Muscle of leg (tissue), 11 donors: ENCODE measurements around the gene EHMT2. TPM values are rescaled to one million over a fixed set of nuclear protein-coding genes. Genes with fewer than 3 reads are reported as not detected.
"Not testable (repeated sequence)": the region's sequence is repeated elsewhere in the genome, so short reads cannot be mapped to it uniquely, and the experiment has no call there.

Experiments used
- DNase-seq: peaks from one replicate; pipeline ENCODE4 v3.0.0; 2013
- H3K27ac ChIP-seq: one replicate; pipeline ENCODE4 v1.5.1; 2013; ENCODE audit warnings: mild to moderate bottlenecking, low read length, control low read depth
- H3K27me3 ChIP-seq: one replicate; pipeline ENCODE4 v1.6.1; 2013; ENCODE audit warnings: low read length; ENCODE audit not compliant: control insufficient read depth, insufficient read depth
- H3K36me3 ChIP-seq: one replicate; pipeline ENCODE4 v1.6.1; 2013; ENCODE audit warnings: low read length; ENCODE audit not compliant: control insufficient read depth, insufficient read depth
- H3K4me1 ChIP-seq: one replicate; pipeline ENCODE4 v1.6.1; 2013; ENCODE audit warnings: low read length; ENCODE audit not compliant: control insufficient read depth, insufficient read depth
- H3K4me3 ChIP-seq: one replicate; pipeline ENCODE4 v1.5.1; 2013; ENCODE audit warnings: low read length, control low read depth
- H3K9me3 ChIP-seq: replicated peaks from 2 replicates; pipeline ENCODE4 v1.6.1; 2013; ENCODE audit warnings: low read depth, low read length; ENCODE audit not compliant: control insufficient read depth
- WGBS: methylation state at CpG from one replicate; pipeline ENCODE4 v1.1.5; 2013; ENCODE audit warnings: missing lambda C conversion rate; ENCODE audit not compliant: insufficient coverage; 5-methylcytosine and 5-hydroxymethylcytosine counted together
- polyA plus RNA-seq, 8 donors: library from polyadenylated mRNA; unstranded; fragments of 120-200 nt; gene quantifications; one replicate each; pipeline versions ENCODE4 v1.2.1 to v1.2.3, GENCODE V29; 2013; ENCODE audit warnings: inconsistent platforms in 1 of 8, low replicate concordance in 1 of 8; ENCODE audit not compliant: insufficient read length in 8 of 8, insufficient read depth in 1 of 8
- total RNA-seq: library from RNA; stranded (reverse); fragments of 120-200 nt; gene quantifications from one replicate; pipeline ENCODE4 v1.2.4, GENCODE V29; 2013

EHMT2 gene
- total and polyA plus RNA-seq, 9 donors, result 28.3 to 43.8 (median 32.5) TPM

GRCh38 chr6:31918069-31918720 lies 20.7 kb upstream of the EHMT2 start:
- Histone ChIP-seq H3K36me3 (no peaks in the 10 kb centered on the region), H3K4me1 (no peaks in the 10 kb centered on the region), H3K27me3 (no peaks in the 10 kb centered on the region), H3K4me3 (no peak overlapping the region), H3K27ac (no peak overlapping the region), H3K9me3 (no peaks in the 10 kb centered on the region)
- no CpG with 5 or more reads among the region's 8 CpGs for WGBS
- no peak for DNase-seq

DNA sequence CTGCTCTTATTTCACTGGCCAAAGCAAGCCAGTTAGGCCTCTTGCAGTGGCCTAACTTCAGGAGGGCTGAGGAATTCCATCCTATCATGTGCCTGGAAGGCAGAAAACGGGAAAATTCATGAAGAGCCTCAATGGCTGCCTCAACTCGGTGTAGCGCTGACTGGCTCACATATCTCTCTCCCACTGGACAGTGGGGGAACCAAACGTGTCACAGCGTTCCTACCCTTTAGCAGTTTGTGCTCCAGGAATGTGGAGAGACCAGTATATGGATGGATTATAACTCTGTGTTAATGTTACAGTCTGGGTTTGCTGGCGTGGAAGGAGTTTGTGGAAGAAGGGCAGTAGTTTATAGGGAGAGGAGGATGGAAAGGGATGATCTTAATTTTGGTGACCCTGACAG lies 18.3 kb upstream of the EHMT2 start:
- Histone ChIP-seq H3K36me3 (no peaks in the 10 kb centered on the region), H3K4me1 (no peaks in the 10 kb centered on the region)
- WGBS, result 88% methylated on average over 2 of the region's 6 CpGs

DNA sequence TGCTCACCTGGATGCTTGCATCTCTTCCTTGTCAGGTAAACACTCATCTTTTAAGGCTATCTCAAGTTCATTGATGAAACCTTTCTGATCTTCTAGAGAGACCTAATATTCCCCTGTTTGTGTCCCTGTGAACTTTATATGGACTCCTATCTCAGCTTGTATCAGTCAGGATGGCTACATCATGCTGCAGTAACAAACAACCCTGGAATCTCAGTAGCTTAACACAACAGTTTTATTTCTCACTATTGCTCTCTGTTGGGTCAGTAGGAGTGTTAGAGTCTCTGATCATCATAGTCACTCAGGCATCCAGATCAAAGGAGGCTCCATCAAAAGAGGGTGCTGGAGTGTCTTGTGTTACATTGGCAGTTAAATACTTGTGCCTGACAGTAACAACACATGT lies 17.9 kb upstream of the EHMT2 start:
- Histone ChIP-seq H3K4me3 (no peak overlapping the region), H3K36me3 (no peaks in the 10 kb centered on the region), H3K4me1 (no peaks in the 10 kb centered on the region), H3K27me3 (no peaks in the 10 kb centered on the region), H3K9me3 (no peaks in the 10 kb centered on the region), H3K27ac (no peak overlapping the region)
- DNase-seq, result no peak

More for the DNA sequence above, 18.3 kb upstream of the EHMT2 start:
- no peak overlapping the region for H3K4me3 ChIP-seq
- no peak for DNase-seq
- H3K9me3 ChIP-seq, result no peaks in the 10 kb centered on the region
- no peaks in the 10 kb centered on the region for H3K27me3 ChIP-seq
- H3K27ac ChIP-seq, result no peak overlapping the region

- 67% methylated on average over 9 of the region's 11 CpGs for WGBS
- Histone ChIP-seq H3K27ac (no peak overlapping the region), H3K27me3 (peaks cover 3% of the 10 kb centered on the region), H3K4me1 (no peaks in the 10 kb centered on the region), H3K4me3 (no peak overlapping the region), H3K36me3 (no peaks in the 10 kb centered on the region), H3K9me3 (no peaks in the 10 kb centered on the region)
- no peak for DNase-seq
Observed at GRCh38 chr6:31911826-31912585, 14.5 kb upstream of the EHMT2 start.

DNA sequence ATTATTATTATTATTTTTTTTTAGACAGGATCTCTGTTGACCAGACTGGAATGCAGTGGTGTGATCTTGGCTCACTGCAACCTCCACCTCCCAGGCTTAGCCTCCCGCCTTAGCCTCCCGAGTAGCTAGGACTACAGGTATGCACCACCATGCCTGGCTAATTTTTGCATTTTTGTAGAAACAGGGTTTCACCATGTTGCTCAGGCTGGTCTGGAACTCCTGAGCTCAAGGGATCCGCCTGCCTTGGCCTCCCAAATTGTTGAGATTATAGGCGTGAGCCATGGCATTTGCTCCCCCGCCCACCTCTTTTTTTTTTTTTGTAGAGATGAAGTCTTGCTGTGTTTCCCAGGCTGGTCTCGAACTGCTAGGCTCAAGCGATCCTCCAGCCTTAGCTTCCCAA lies 11.8 kb upstream of the EHMT2 start:
- H3K27ac ChIP-seq, H3K4me3 ChIP-seq, H3K36me3 ChIP-seq, H3K9me3 ChIP-seq, DNase-seq, H3K4me1 ChIP-seq, H3K27me3 ChIP-seq: not testable (repeated sequence)
- 74% methylated on average over 4 of the region's 7 CpGs for WGBS

DNA sequence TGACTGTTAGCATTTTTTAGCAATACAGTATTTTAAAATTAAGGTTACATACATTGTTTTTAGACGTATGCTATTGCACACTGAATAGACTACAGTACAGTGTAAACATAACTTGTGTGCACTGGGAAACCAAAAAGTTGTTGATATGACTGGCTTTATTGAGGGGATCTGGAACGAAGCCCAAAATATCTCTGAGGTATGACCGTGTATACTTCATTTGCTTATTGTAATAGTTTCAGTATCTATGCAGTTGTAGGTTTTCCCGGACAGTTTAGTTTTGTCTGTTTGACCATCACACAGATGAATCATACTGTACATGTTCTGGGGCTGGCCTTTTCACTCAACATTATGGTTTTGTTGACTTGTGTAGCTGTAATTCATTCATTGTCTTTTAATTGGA lies 11.3 kb upstream of the EHMT2 start:
- DNase-seq, result no peak

GRCh38 chr6:31908255-31908654 lies 10.8 kb upstream of the EHMT2 start:
- not testable (repeated sequence) for H3K4me3 ChIP-seq, H3K36me3 ChIP-seq, H3K4me1 ChIP-seq, H3K27me3 ChIP-seq, H3K27ac ChIP-seq, H3K9me3 ChIP-seq, DNase-seq
- WGBS, result no CpG with 5 or more reads among the region's 5 CpGs

More for the DNA sequence above, 11.3 kb upstream of the EHMT2 start:
- Histone ChIP-seq H3K36me3 (no peaks in the 10 kb centered on the region), H3K27ac (no peak overlapping the region), H3K9me3 (no peaks in the 10 kb centered on the region), H3K4me3 (no peak overlapping the region), H3K4me1 (no peaks in the 10 kb centered on the region), H3K27me3 (peaks cover 3% of the 10 kb centered on the region)
- WGBS, result 20% methylated on average over 1 of the region's 4 CpGs

GRCh38 chr6:31907158-31907813 lies 9.8 kb upstream of the EHMT2 start:
- peaks cover 3% of the 10 kb centered on the region for H3K27me3 ChIP-seq
- H3K9me3 ChIP-seq, result no peaks in the 10 kb centered on the region
- H3K4me1 ChIP-seq, result peaks cover 7% of the 10 kb centered on the region
- no peaks in the 10 kb centered on the region for H3K36me3 ChIP-seq
- DNase-seq, result no peak
- no peak overlapping the region for H3K27ac ChIP-seq
- H3K4me3 ChIP-seq, result no peak overlapping the region
- WGBS, result 69% methylated on average over 4 of the region's 7 CpGs

GRCh38 chr6:31906727-31907126 lies 9.2 kb upstream of the EHMT2 start:
- not testable (repeated sequence) for DNase-seq, H3K4me1 ChIP-seq, H3K4me3 ChIP-seq, H3K36me3 ChIP-seq, H3K27ac ChIP-seq, H3K9me3 ChIP-seq, H3K27me3 ChIP-seq
- WGBS, result 79% methylated on average over 7 of the region's 8 CpGs

GRCh38 chr6:31906122-31906521 lies 8.6 kb upstream of the EHMT2 start:
- Histone ChIP-seq H3K4me1 (peaks cover 9% of the 10 kb centered on the region), H3K9me3 (no peaks in the 10 kb centered on the region), H3K27ac (no peak overlapping the region), H3K4me3 (no peak overlapping the region), H3K27me3 (peaks cover 3% of the 10 kb centered on the region), H3K36me3 (no peaks in the 10 kb centered on the region)
- 2% methylated on average over 3 of the region's 4 CpGs for WGBS
- no peak for DNase-seq
